GM23338 (cell line): ENCODE measurements around the gene L3MBTL2. TPM values are rescaled to one million over a fixed set of nuclear protein-coding genes. Genes with fewer than 3 reads are reported as not detected.

Experiments used
- ATAC-seq: fragments of 200-7000 bp; cut with Tn5 transposase; 3 replicates; pipeline ENCODE4 v1.9.1; 2020
- DNase-seq: peaks from one replicate; pipeline ENCODE4 v3.0.0-alpha.2; 2015; ENCODE audit warnings: low spot score
- H2AFZ ChIP-seq: fragments of 200-600 bp; sonication (generic); 2 replicates; pipeline ENCODE4 v1.8.0; 2016; ENCODE audit warnings: antibody characterized with exemption, mild to moderate bottlenecking, moderate library complexity
- H3F3A ChIP-seq: fragments of 200-600 bp; sonication (generic); replicated peaks from 2 replicates; pipeline ENCODE4 v1.8.0; 2017; ENCODE audit warnings: antibody characterized with exemption, mixed run types, low read depth
- H3K27ac ChIP-seq: fragments of 200-600 bp; sonication (generic); 2 replicates; pipeline ENCODE4 v1.6.1; 2016; ENCODE audit warnings: low read depth
- H3K27me3 ChIP-seq: fragments of 200-600 bp; sonication (generic); 2 replicates; pipeline ENCODE4 v1.8.0; 2016; ENCODE audit warnings: mild to moderate bottlenecking, mixed run types, moderate library complexity; ENCODE audit not compliant: insufficient read depth
- H3K36me3 ChIP-seq: fragments of 200-600 bp; sonication (generic); 2 replicates; pipeline ENCODE4 v1.8.0; 2016; ENCODE audit warnings: mild to moderate bottlenecking; ENCODE audit not compliant: insufficient read depth
- H3K4me1 ChIP-seq: fragments of 200-600 bp; sonication (generic); 2 replicates; pipeline ENCODE4 v1.8.0; 2016; ENCODE audit warnings: mild to moderate bottlenecking, moderate library complexity; ENCODE audit not compliant: insufficient read depth
- H3K4me2 ChIP-seq: fragments of 200-600 bp; sonication (generic); 2 replicates; pipeline ENCODE4 v1.7.1; 2017; ENCODE audit warnings: mixed run types
- H3K4me3 ChIP-seq: fragments of 200-600 bp; sonication (generic); 2 replicates; pipeline ENCODE4 v1.6.1; 2016; ENCODE audit warnings: mixed run types
- H3K79me2 ChIP-seq: fragments of 200-600 bp; sonication (generic); replicated peaks from 2 replicates; pipeline ENCODE4 v1.8.0; 2017; ENCODE audit warnings: mild to moderate bottlenecking; ENCODE audit not compliant: insufficient read depth
- H3K9me2 ChIP-seq: fragments of 200-600 bp; sonication (generic); 2 replicates; pipeline ENCODE4 v1.8.0; 2017; ENCODE audit not compliant: insufficient read depth
- H4K20me1 ChIP-seq: fragments of 200-600 bp; sonication (generic); replicated peaks from 2 replicates; pipeline ENCODE4 v1.8.0; 2017; ENCODE audit warnings: mild to moderate bottlenecking; ENCODE audit not compliant: insufficient read depth
- H3K27ac Mint-ChIP-seq: 2 replicates; pipeline ENCODE4 v1.8.0; 2020; ENCODE audit warnings: inconsistent platforms, mild to moderate bottlenecking, moderate library complexity, mixed read lengths
- H3K27me3 Mint-ChIP-seq: 3 replicates; pipeline ENCODE4 v1.8.0; 2022; ENCODE audit warnings: low read depth, mild to moderate bottlenecking, moderate library complexity, mixed read lengths, inconsistent platforms; ENCODE audit not compliant: insufficient read depth, poor library complexity
- H3K36me3 Mint-ChIP-seq: 3 replicates; pipeline ENCODE4 v1.8.0; 2021; ENCODE audit warnings: low read depth, mild to moderate bottlenecking, inconsistent platforms, moderate library complexity, mixed read lengths
- H3K4me1 Mint-ChIP-seq: 3 replicates; pipeline ENCODE4 v1.8.0; 2020; ENCODE audit warnings: mild to moderate bottlenecking, inconsistent platforms, mixed read lengths
- H3K4me3 Mint-ChIP-seq: 3 replicates; pipeline ENCODE4 v1.8.0; 2021; ENCODE audit warnings: moderate library complexity, mild to moderate bottlenecking, inconsistent platforms, mixed read lengths
- H3K9me3 Mint-ChIP-seq: 3 replicates; pipeline ENCODE4 v1.8.0; 2020; ENCODE audit warnings: moderate library complexity, mild to moderate bottlenecking, inconsistent platforms, mixed read lengths
- CREB1 ChIP-seq: fragments of 250-450 bp; sonication (Bioruptor Pico); IDR thresholded peaks from 2 replicates; pipeline ENCODE4 v1.5.0; 2020; ENCODE audit warnings: low read depth, mild to moderate bottlenecking, moderate library complexity
- EZH2phosphoT487 ChIP-seq: fragments of 200-600 bp; sonication (generic); IDR thresholded peaks from one replicate; pipeline ENCODE4 v1.8.1; 2018; ENCODE audit warnings: antibody characterized with exemption; ENCODE audit not compliant: unreplicated experiment
- JUNB ChIP-seq: IDR thresholded peaks from one replicate; pipeline ENCODE4 v1.6.1; 2016; ENCODE audit warnings: antibody characterized with exemption; ENCODE audit not compliant: unreplicated experiment
- NANOG ChIP-seq: IDR thresholded peaks from 2 replicates; pipeline ENCODE4 v1.6.1; 2016; ENCODE audit warnings: antibody characterized with exemption, borderline replicate concordance
- STAT1 ChIP-seq: IDR thresholded peaks from one replicate; pipeline ENCODE4 v1.6.1; 2016; ENCODE audit warnings: antibody characterized with exemption; ENCODE audit not compliant: unreplicated experiment
- polyA plus RNA-seq: library from polyadenylated mRNA; unstranded; fragments of >200 nt; fragmentation: Nextera tagmentation; extraction: Ambion mirVana; gene quantifications from 2 replicates; pipeline ENCODE4 v1.2.1, GENCODE V29; 2016
- total RNA-seq: library from RNA; depleted of rRNA; stranded (reverse); fragments of >200 nt; shearing (Covaris generic); gene quantifications from 2 replicates; pipeline ENCODE4 v1.2.3, GENCODE V29; 2014
- TF ChIP-seq, protein P1 (sequence below): IDR thresholded peaks from 2 replicates; pipeline ENCODE4 v1.6.1; 2016; ENCODE audit warnings: antibody characterized with exemption
- TF ChIP-seq, protein P2 (sequence below): fragments of 250-450 bp; sonication (Bioruptor Pico); IDR thresholded peaks from 2 replicates; pipeline ENCODE4 v1.5.0; 2020; ENCODE audit warnings: mild to moderate bottlenecking, moderate library complexity
- TF ChIP-seq, protein P3 (sequence below), 2 experiments: fragments of 200-600 bp in 1 of 2; sonication (generic) in 1 of 2; conservative IDR thresholded peaks; 2 replicates each; pipeline versions ENCODE4 v1.5.1 to v1.6.1; 2016 to 2017; ENCODE audit warnings: antibody characterized with exemption in 2 of 2, low read depth in 2 of 2, mild to moderate bottlenecking in 2 of 2, moderate library complexity in 1 of 2

L3MBTL2 gene
- total and polyA plus RNA-seq, 2 experiments from 2014 or later = 13.9 to 27.1 TPM

DNA sequence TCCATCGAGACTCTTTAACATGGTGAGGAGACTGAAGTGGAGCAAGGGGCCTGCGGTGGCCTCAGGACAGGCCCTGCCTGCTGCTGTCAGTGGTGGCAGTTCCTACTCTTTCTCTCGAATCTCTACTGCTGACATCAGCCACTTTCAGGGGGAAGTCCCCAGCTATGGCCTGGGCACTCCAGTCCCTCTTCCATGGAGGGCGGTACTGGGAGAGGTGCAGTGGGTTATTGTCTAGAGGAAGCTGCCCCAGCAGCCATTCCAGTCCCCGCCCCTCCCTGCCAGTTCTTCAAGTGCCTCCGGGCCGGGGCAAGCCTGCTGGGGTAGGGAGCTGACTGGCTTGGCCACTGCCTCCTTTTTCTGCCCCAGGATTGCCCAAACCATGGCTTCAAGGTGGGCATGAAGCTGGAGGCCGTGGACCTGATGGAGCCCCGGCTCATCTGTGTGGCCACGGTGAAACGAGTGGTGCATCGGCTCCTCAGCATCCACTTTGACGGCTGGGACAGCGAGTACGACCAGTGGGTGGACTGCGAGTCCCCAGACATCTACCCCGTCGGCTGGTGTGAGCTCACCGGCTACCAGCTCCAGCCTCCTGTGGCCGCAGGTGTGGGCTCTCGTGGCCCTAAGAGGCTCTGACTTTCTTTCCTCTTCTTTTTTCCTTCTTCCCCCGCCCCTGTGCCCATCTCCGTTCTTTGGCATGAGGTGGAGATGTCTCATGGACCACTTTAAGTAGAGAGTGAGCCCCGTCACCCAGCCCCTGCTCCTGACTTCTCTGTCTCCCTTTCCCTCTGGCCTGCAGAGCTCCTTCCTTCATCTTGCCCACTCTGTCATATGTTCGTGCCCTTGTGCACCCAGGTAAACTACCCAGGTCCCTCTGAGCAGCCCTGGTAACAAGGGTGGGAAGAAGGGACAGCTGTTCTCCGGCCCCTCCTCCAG, 21.9 kb downstream of the L3MBTL2 start:
- Mint-ChIP-seq H3K27ac (no peak overlapping the region), H3K36me3 (peaks cover 40% of the 10 kb centered on the region), H3K4me1 (no peaks in the 10 kb centered on the region), H3K27me3 (peaks cover 13% of the 10 kb centered on the region), H3K4me3 (no peak overlapping the region), H3K9me3 (no peaks in the 10 kb centered on the region)
- no peak for ATAC-seq
- peaks cover 4% of the 10 kb centered on the region; the same call in 1 of the 2 replicates for H3K36me3 ChIP-seq
- H3K79me2 ChIP-seq = no peaks in the 10 kb centered on the region
- H2AFZ ChIP-seq = no peak overlapping the region
- H3K9me2 ChIP-seq = no peaks in the 10 kb centered on the region
- TF ChIP-seq EZH2phosphoT487 (no peak), STAT1 (no peak)
- TF ChIP-seq, protein P1, sequence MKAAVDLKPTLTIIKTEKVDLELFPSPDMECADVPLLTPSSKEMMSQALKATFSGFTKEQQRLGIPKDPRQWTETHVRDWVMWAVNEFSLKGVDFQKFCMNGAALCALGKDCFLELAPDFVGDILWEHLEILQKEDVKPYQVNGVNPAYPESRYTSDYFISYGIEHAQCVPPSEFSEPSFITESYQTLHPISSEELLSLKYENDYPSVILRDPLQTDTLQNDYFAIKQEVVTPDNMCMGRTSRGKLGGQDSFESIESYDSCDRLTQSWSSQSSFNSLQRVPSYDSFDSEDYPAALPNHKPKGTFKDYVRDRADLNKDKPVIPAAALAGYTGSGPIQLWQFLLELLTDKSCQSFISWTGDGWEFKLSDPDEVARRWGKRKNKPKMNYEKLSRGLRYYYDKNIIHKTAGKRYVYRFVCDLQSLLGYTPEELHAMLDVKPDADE = no peak
- no peak for DNase-seq
- H3F3A ChIP-seq = no peaks in the 10 kb centered on the region
- no peak overlapping the region for H3K4me3 ChIP-seq
- no peaks in the 10 kb centered on the region for H3K27me3 ChIP-seq
- H3K27ac ChIP-seq = no peak overlapping the region
- H3K4me2 ChIP-seq = no peak overlapping the region
- H4K20me1 ChIP-seq = no peaks in the 10 kb centered on the region
- H3K4me1 ChIP-seq = no peaks in the 10 kb centered on the region

DNA sequence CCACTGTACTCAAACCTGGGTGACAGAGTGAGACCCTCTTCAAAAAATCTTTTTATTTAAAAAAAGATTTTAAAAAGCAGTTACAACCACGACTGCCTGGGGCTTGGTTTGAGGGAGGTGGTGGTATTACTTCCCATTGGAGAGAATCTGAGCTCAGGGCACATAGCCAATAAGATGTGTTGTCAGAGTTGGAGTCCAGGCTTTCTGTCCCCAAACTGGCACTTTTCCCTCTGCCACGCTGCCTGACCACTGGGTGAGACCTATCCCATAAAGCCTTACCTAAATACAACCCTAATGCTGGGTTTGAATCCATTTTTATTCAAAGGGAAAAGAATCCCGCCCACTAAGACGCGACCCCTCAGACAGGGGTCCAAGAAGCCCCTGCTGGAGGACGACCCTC, 24.1 kb downstream of the L3MBTL2 start:
- H3K27ac Mint-ChIP-seq = no peak overlapping the region
- no peaks in the 10 kb centered on the region for H3K9me3 Mint-ChIP-seq
- Histone ChIP-seq H3F3A (no peaks in the 10 kb centered on the region), H3K79me2 (no peaks in the 10 kb centered on the region), H3K4me3 (no peak overlapping the region), H3K4me1 (no peaks in the 10 kb centered on the region), H3K4me2 (no peak overlapping the region), H3K27ac (no peak overlapping the region), H3K9me2 (no peaks in the 10 kb centered on the region), H3K27me3 (no peaks in the 10 kb centered on the region), H4K20me1 (no peaks in the 10 kb centered on the region), H3K36me3 (peaks cover 4% of the 10 kb centered on the region; the same call in 1 of the 2 replicates), H2AFZ (no peak overlapping the region)
- DNase-seq (no peak), ATAC-seq (no peak)
- H3K27me3 Mint-ChIP-seq = peaks cover 13% of the 10 kb centered on the region
- H3K4me3 Mint-ChIP-seq = no peak overlapping the region
- peaks cover 27% of the 10 kb centered on the region for H3K36me3 Mint-ChIP-seq
- TF ChIP-seq JUNB = no peak
- no peak for TF ChIP-seq CREB1
- TF ChIP-seq NANOG = no peak
- TF ChIP-seq, protein P2, sequence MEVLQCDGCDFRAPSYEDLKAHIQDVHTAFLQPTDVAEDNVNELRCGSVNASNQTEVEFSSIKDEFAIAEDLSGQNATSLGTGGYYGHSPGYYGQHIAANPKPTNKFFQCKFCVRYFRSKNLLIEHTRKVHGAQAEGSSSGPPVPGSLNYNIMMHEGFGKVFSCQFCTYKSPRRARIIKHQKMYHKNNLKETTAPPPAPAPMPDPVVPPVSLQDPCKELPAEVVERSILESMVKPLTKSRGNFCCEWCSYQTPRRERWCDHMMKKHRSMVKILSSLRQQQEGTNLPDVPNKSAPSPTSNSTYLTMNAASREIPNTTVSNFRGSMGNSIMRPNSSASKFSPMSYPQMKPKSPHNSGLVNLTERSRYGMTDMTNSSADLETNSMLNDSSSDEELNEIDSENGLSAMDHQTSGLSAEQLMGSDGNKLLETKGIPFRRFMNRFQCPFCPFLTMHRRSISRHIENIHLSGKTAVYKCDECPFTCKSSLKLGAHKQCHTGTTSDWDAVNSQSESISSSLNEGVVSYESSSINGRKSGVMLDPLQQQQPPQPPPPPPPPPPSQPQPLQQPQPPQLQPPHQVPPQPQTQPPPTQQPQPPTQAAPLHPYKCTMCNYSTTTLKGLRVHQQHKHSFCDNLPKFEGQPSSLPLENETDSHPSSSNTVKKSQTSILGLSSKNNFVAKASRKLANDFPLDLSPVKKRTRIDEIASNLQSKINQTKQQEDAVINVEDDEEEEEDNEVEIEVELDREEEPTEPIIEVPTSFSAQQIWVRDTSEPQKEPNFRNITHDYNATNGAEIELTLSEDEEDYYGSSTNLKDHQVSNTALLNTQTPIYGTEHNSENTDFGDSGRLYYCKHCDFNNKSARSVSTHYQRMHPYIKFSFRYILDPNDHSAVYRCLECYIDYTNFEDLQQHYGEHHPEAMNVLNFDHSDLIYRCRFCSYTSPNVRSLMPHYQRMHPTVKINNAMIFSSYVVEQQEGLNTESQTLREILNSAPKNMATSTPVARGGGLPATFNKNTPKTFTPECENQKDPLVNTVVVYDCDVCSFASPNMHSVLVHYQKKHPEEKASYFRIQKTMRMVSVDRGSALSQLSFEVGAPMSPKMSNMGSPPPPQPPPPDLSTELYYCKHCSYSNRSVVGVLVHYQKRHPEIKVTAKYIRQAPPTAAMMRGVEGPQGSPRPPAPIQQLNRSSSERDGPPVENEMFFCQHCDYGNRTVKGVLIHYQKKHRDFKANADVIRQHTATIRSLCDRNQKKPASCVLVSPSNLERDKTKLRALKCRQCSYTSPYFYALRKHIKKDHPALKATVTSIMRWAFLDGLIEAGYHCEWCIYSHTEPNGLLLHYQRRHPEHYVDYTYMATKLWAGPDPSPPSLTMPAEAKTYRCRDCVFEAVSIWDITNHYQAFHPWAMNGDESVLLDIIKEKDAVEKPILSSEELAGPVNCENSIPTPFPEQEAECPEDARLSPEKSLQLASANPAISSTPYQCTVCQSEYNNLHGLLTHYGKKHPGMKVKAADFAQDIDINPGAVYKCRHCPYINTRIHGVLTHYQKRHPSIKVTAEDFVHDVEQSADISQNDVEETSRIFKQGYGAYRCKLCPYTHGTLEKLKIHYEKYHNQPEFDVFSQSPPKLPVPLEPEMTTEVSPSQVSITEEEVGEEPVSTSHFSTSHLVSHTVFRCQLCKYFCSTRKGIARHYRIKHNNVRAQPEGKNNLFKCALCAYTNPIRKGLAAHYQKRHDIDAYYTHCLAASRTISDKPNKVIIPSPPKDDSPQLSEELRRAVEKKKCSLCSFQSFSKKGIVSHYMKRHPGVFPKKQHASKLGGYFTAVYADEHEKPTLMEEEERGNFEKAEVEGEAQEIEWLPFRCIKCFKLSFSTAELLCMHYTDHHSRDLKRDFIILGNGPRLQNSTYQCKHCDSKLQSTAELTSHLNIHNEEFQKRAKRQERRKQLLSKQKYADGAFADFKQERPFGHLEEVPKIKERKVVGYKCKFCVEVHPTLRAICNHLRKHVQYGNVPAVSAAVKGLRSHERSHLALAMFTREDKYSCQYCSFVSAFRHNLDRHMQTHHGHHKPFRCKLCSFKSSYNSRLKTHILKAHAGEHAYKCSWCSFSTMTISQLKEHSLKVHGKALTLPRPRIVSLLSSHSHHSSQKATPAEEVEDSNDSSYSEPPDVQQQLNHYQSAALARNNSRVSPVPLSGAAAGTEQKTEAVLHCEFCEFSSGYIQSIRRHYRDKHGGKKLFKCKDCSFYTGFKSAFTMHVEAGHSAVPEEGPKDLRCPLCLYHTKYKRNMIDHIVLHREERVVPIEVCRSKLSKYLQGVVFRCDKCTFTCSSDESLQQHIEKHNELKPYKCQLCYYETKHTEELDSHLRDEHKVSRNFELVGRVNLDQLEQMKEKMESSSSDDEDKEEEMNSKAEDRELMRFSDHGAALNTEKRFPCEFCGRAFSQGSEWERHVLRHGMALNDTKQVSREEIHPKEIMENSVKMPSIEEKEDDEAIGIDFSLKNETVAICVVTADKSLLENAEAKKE = no peak
- TF ChIP-seq, protein P3, sequence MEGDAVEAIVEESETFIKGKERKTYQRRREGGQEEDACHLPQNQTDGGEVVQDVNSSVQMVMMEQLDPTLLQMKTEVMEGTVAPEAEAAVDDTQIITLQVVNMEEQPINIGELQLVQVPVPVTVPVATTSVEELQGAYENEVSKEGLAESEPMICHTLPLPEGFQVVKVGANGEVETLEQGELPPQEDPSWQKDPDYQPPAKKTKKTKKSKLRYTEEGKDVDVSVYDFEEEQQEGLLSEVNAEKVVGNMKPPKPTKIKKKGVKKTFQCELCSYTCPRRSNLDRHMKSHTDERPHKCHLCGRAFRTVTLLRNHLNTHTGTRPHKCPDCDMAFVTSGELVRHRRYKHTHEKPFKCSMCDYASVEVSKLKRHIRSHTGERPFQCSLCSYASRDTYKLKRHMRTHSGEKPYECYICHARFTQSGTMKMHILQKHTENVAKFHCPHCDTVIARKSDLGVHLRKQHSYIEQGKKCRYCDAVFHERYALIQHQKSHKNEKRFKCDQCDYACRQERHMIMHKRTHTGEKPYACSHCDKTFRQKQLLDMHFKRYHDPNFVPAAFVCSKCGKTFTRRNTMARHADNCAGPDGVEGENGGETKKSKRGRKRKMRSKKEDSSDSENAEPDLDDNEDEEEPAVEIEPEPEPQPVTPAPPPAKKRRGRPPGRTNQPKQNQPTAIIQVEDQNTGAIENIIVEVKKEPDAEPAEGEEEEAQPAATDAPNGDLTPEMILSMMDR (conservative IDR thresholded peaks at IDR 0.05; ENCODE audit: low read depth in 2 of 2) = no peak
- H3K4me1 Mint-ChIP-seq = no peaks in the 10 kb centered on the region
